HL-60 (cell line): ENCODE data around the gene IQCH.

Source experiments
- DNase-seq, 2 experiments: peaks; one replicate each; pipeline ENCODE4 v3.0.0-alpha.2; 2010 to 2020; ENCODE audit warnings: low read depth in 1 of 2, low spot score in 1 of 2
- H3K27ac ChIP-seq: fragments of 250-450 bp; sonication (Bioruptor Pico); replicated peaks from 2 replicates; pipeline ENCODE4 v1.5.1; 2020; ENCODE audit warnings: mild to moderate bottlenecking, moderate library complexity
- H3K27me3 ChIP-seq: fragments of 250-450 bp; sonication (Bioruptor Pico); 2 replicates; pipeline ENCODE4 v1.5.1; 2021; ENCODE audit warnings: mild to moderate bottlenecking, moderate library complexity; ENCODE audit not compliant: insufficient read depth, poor library complexity, severe bottlenecking
- H3K4me3 ChIP-seq: replicated peaks from 2 replicates; pipeline ENCODE4 v1.5.1; 2011; ENCODE audit warnings: mild to moderate bottlenecking, control low read depth, low read length; ENCODE audit not compliant: insufficient read depth
- CTCF ChIP-seq: IDR thresholded peaks from one replicate; pipeline ENCODE4 v1.5.1; 2011; ENCODE audit warnings: low read length, control low read depth, inconsistent platforms; ENCODE audit not compliant: insufficient read depth
- GABPA ChIP-seq: IDR thresholded peaks from 2 replicates; pipeline ENCODE4 v1.6.1; 2012; ENCODE audit warnings: low read depth
- POLR2AphosphoS5 ChIP-seq: IDR thresholded peaks from 2 replicates; pipeline ENCODE4 v1.6.1; 2012; ENCODE audit warnings: low read depth
- REST ChIP-seq: IDR thresholded peaks from 2 replicates; pipeline ENCODE4 v1.6.1; 2012; ENCODE audit warnings: low read depth; ENCODE audit not compliant: insufficient replicate concordance
- SPI1 ChIP-seq: IDR thresholded peaks from 2 replicates; pipeline ENCODE4 v1.6.1; 2012; ENCODE audit warnings: low read depth, mild to moderate bottlenecking, borderline replicate concordance
- long read RNA-seq: library from polyadenylated mRNA; unstranded; transcript quantifications from one replicate; pipeline ENCODE4 v2.0.0, GENCODE V29; 2020

IQCH gene
- long read RNA-seq, partial matches to known transcripts: 5 of 52 reads
- long read RNA-seq, other reads (novel, unspliced or antisense): 46 of 52 reads

- peak; percentile 93 to 98 for DNase-seq
- Histone ChIP-seq H3K27me3 (no peaks in the 10 kb centered on the region), H3K27ac (peak within 1 kb of the TSS; percentile 91), H3K4me3 (peak within 1 kb of the TSS; percentile 70)
- TF ChIP-seq GABPA: peak; percentile 50
- no peak for TF ChIP-seq SPI1
- peak; percentile 81 for TF ChIP-seq POLR2AphosphoS5
- TF ChIP-seq REST: peak; percentile 57
- no peak for TF ChIP-seq CTCF
Observed at GRCh38 chr15:67254238-67255175, at the start of gene IQCH, which contains the start of gene AAGAB. IQCH (plus strand) TSS chr15:67254786; CDS start chr15:67254897, 111 bp downstream. AAGAB (minus strand) TSS chr15:67254661; CDS start chr15:67254631, 30 bp downstream.

GRCh38 chr15:67207555-67208207 is 46.9 kb upstream of the IQCH start:
- no peak for DNase-seq
- H3K27me3 ChIP-seq: no peaks in the 10 kb centered on the region
- no peak overlapping the region for H3K27ac ChIP-seq
- H3K4me3 ChIP-seq: no peak overlapping the region
- no peak for TF ChIP-seq POLR2AphosphoS5
- no peak for TF ChIP-seq SPI1
- TF ChIP-seq REST: no peak
- TF ChIP-seq CTCF: no peak
- TF ChIP-seq GABPA: no peak

GRCh38 chr15:67208396-67208795 is 46.2 kb upstream of the IQCH start:
- DNase-seq: no peak
- H3K4me3 ChIP-seq: no peak overlapping the region
- H3K27me3 ChIP-seq: no peaks in the 10 kb centered on the region
- TF ChIP-seq GABPA (no peak), REST (no peak)
- no peak overlapping the region for H3K27ac ChIP-seq
